GM23338 (cell line): Measurements from ENCODE around the gene ANKFN1. TPM values are rescaled to one million over a fixed set of nuclear protein-coding genes. Genes with fewer than 3 reads are reported as not detected.

ENCODE experiments used
- ATAC-seq: fragments of 200-7000 bp; cut with Tn5 transposase; 3 replicates; pipeline ENCODE4 v1.9.1; 2020
- DNase-seq: peaks from one replicate; pipeline ENCODE4 v3.0.0-alpha.2; 2015; ENCODE audit warnings: low spot score
- H2AFZ ChIP-seq: fragments of 200-600 bp; sonication (generic); 2 replicates; pipeline ENCODE4 v1.8.0; 2016; ENCODE audit warnings: antibody characterized with exemption, mild to moderate bottlenecking, moderate library complexity
- H3F3A ChIP-seq: fragments of 200-600 bp; sonication (generic); replicated peaks from 2 replicates; pipeline ENCODE4 v1.8.0; 2017; ENCODE audit warnings: antibody characterized with exemption, mixed run types, low read depth
- H3K27ac ChIP-seq: fragments of 200-600 bp; sonication (generic); 2 replicates; pipeline ENCODE4 v1.6.1; 2016; ENCODE audit warnings: low read depth
- H3K27me3 ChIP-seq: fragments of 200-600 bp; sonication (generic); 2 replicates; pipeline ENCODE4 v1.8.0; 2016; ENCODE audit warnings: mild to moderate bottlenecking, mixed run types, moderate library complexity; ENCODE audit not compliant: insufficient read depth
- H3K36me3 ChIP-seq: fragments of 200-600 bp; sonication (generic); 2 replicates; pipeline ENCODE4 v1.8.0; 2016; ENCODE audit warnings: mild to moderate bottlenecking; ENCODE audit not compliant: insufficient read depth
- H3K4me1 ChIP-seq: fragments of 200-600 bp; sonication (generic); 2 replicates; pipeline ENCODE4 v1.8.0; 2016; ENCODE audit warnings: mild to moderate bottlenecking, moderate library complexity; ENCODE audit not compliant: insufficient read depth
- H3K4me2 ChIP-seq: fragments of 200-600 bp; sonication (generic); 2 replicates; pipeline ENCODE4 v1.7.1; 2017; ENCODE audit warnings: mixed run types
- H3K4me3 ChIP-seq: fragments of 200-600 bp; sonication (generic); 2 replicates; pipeline ENCODE4 v1.6.1; 2016; ENCODE audit warnings: mixed run types
- H3K79me2 ChIP-seq: fragments of 200-600 bp; sonication (generic); replicated peaks from 2 replicates; pipeline ENCODE4 v1.8.0; 2017; ENCODE audit warnings: mild to moderate bottlenecking; ENCODE audit not compliant: insufficient read depth
- H3K9me2 ChIP-seq: fragments of 200-600 bp; sonication (generic); 2 replicates; pipeline ENCODE4 v1.8.0; 2017; ENCODE audit not compliant: insufficient read depth
- H4K20me1 ChIP-seq: fragments of 200-600 bp; sonication (generic); replicated peaks from 2 replicates; pipeline ENCODE4 v1.8.0; 2017; ENCODE audit warnings: mild to moderate bottlenecking; ENCODE audit not compliant: insufficient read depth
- H3K27ac Mint-ChIP-seq: 2 replicates; pipeline ENCODE4 v1.8.0; 2020; ENCODE audit warnings: inconsistent platforms, mild to moderate bottlenecking, moderate library complexity, mixed read lengths
- H3K27me3 Mint-ChIP-seq: 3 replicates; pipeline ENCODE4 v1.8.0; 2022; ENCODE audit warnings: low read depth, mild to moderate bottlenecking, moderate library complexity, mixed read lengths, inconsistent platforms; ENCODE audit not compliant: insufficient read depth, poor library complexity
- H3K36me3 Mint-ChIP-seq: 3 replicates; pipeline ENCODE4 v1.8.0; 2021; ENCODE audit warnings: low read depth, mild to moderate bottlenecking, inconsistent platforms, moderate library complexity, mixed read lengths
- H3K4me1 Mint-ChIP-seq: 3 replicates; pipeline ENCODE4 v1.8.0; 2020; ENCODE audit warnings: mild to moderate bottlenecking, inconsistent platforms, mixed read lengths
- H3K4me3 Mint-ChIP-seq: 3 replicates; pipeline ENCODE4 v1.8.0; 2021; ENCODE audit warnings: moderate library complexity, mild to moderate bottlenecking, inconsistent platforms, mixed read lengths
- H3K9me3 Mint-ChIP-seq: 3 replicates; pipeline ENCODE4 v1.8.0; 2020; ENCODE audit warnings: moderate library complexity, mild to moderate bottlenecking, inconsistent platforms, mixed read lengths
- CTCF ChIP-seq, 2 experiments: fragments of 200-600 bp in 1 of 2; sonication (generic) in 1 of 2; conservative IDR thresholded peaks; 2 replicates each; pipeline versions ENCODE4 v1.5.1 to v1.6.1; 2016 to 2017; ENCODE audit warnings: antibody characterized with exemption in 2 of 2, low read depth in 2 of 2, mild to moderate bottlenecking in 2 of 2, moderate library complexity in 1 of 2
- ETS1 ChIP-seq: IDR thresholded peaks from 2 replicates; pipeline ENCODE4 v1.6.1; 2016; ENCODE audit warnings: antibody characterized with exemption
- EZH2 ChIP-seq: fragments of 200-600 bp; sonication (generic); IDR thresholded peaks from one replicate; pipeline ENCODE4 v1.8.0; 2017; ENCODE audit warnings: antibody characterized with exemption, mild to moderate bottlenecking, low read depth; ENCODE audit not compliant: unreplicated experiment
- JUNB ChIP-seq: IDR thresholded peaks from one replicate; pipeline ENCODE4 v1.6.1; 2016; ENCODE audit warnings: antibody characterized with exemption; ENCODE audit not compliant: unreplicated experiment
- NANOG ChIP-seq: IDR thresholded peaks from 2 replicates; pipeline ENCODE4 v1.6.1; 2016; ENCODE audit warnings: antibody characterized with exemption, borderline replicate concordance
- POLR2AphosphoS5 ChIP-seq: IDR thresholded peaks from 2 replicates; pipeline ENCODE4 v1.6.1; 2016; ENCODE audit warnings: antibody characterized with exemption, low read depth
- REST ChIP-seq: IDR thresholded peaks from one replicate; pipeline ENCODE4 v1.6.1; 2018; ENCODE audit warnings: antibody characterized with exemption; ENCODE audit not compliant: unreplicated experiment
- ZNF114 ChIP-seq: fragments of 250-450 bp; sonication (Bioruptor Pico); IDR thresholded peaks from 2 replicates; pipeline ENCODE4 v1.5.0; 2020; ENCODE audit warnings: mild to moderate bottlenecking, moderate library complexity
- ZNF331 ChIP-seq: fragments of 250-450 bp; sonication (Bioruptor Pico); IDR thresholded peaks from 2 replicates; pipeline ENCODE4 v1.5.0; 2020; ENCODE audit warnings: low read depth, mild to moderate bottlenecking, moderate library complexity
- polyA plus RNA-seq: library from polyadenylated mRNA; unstranded; fragments of >200 nt; fragmentation: Nextera tagmentation; extraction: Ambion mirVana; gene quantifications from 2 replicates; pipeline ENCODE4 v1.2.1, GENCODE V29; 2016
- total RNA-seq: library from RNA; depleted of rRNA; stranded (reverse); fragments of >200 nt; shearing (Covaris generic); gene quantifications from 2 replicates; pipeline ENCODE4 v1.2.3, GENCODE V29; 2014

ANKFN1 gene
- total and polyA plus RNA-seq, 2 experiments from 2014 or later = not detected

- no peaks in the 10 kb centered on the region for H4K20me1 ChIP-seq
- H3K4me1 ChIP-seq = no peaks in the 10 kb centered on the region
- H3K36me3 ChIP-seq = no peaks in the 10 kb centered on the region
- no peaks in the 10 kb centered on the region for H3K36me3 Mint-ChIP-seq
- no peaks in the 10 kb centered on the region for H3F3A ChIP-seq
- no peaks in the 10 kb centered on the region for H3K79me2 ChIP-seq
- H3K27me3 ChIP-seq = no peaks in the 10 kb centered on the region
- H3K4me3 ChIP-seq = no peak overlapping the region
- H3K27me3 Mint-ChIP-seq = peaks cover 4% of the 10 kb centered on the region
- no peak overlapping the region for H2AFZ ChIP-seq
- H3K27ac ChIP-seq = no peak overlapping the region
- H3K9me2 ChIP-seq = no peaks in the 10 kb centered on the region
- ATAC-seq (no peak), DNase-seq (no peak)
- H3K27ac Mint-ChIP-seq = no peak overlapping the region
- TF ChIP-seq EZH2 (no peak), ZNF114 (CRISPR knock-in tag) (no peak), POLR2AphosphoS5 (no peak), ZNF331 (CRISPR knock-in tag) (no peak), NANOG (no peak), ETS1 (no peak)
- no peaks in the 10 kb centered on the region for H3K4me1 Mint-ChIP-seq
- peaks cover 14% of the 10 kb centered on the region for H3K9me3 Mint-ChIP-seq
- no peak overlapping the region for H3K4me2 ChIP-seq
- no peak overlapping the region for H3K4me3 Mint-ChIP-seq
Observed at GRCh38 chr17:56393156-56393555, 239.9 kb downstream of the ANKFN1 start.

GRCh38 chr17:56395787-56396186, 242.5 kb downstream of the ANKFN1 start:
- Histone ChIP-seq H3K4me2 (no peak overlapping the region), H3K4me3 (no peak overlapping the region)
- TF ChIP-seq ETS1 (no peak), CTCF (conservative IDR thresholded peaks at IDR 0.05; ENCODE audit: low read depth in 2 of 2) (no peak), REST (no peak), JUNB (no peak)

More at GRCh38 chr17:56395787-56396186, 242.5 kb downstream of the ANKFN1 start:
- H3K4me1 Mint-ChIP-seq = no peaks in the 10 kb centered on the region
- no peak overlapping the region for H3K27ac Mint-ChIP-seq
- H4K20me1 ChIP-seq = no peaks in the 10 kb centered on the region
- no peaks in the 10 kb centered on the region for H3K36me3 ChIP-seq
- DNase-seq (no peak), ATAC-seq (no peak)
- H3K4me1 ChIP-seq = no peaks in the 10 kb centered on the region
- H3K4me3 Mint-ChIP-seq = no peak overlapping the region
- H3K27ac ChIP-seq = no peak overlapping the region
- H3K9me3 Mint-ChIP-seq = no peaks in the 10 kb centered on the region
- peaks cover 2% of the 10 kb centered on the region for H3K27me3 Mint-ChIP-seq
- H3K9me2 ChIP-seq = no peaks in the 10 kb centered on the region
- H3K27me3 ChIP-seq = no peaks in the 10 kb centered on the region
- H3F3A ChIP-seq = no peaks in the 10 kb centered on the region
- no peaks in the 10 kb centered on the region for H3K79me2 ChIP-seq
- no peak overlapping the region for H2AFZ ChIP-seq
- no peaks in the 10 kb centered on the region for H3K36me3 Mint-ChIP-seq
